K562 (cell line): Measurements from ENCODE around the gene DPAGT1. TPM values are rescaled to one million over a fixed set of nuclear protein-coding genes. Genes with fewer than 3 reads are reported as not detected.

Experiments
- FOXM1 ChIP-seq, 2 experiments: fragments of 450-650 bp in 1 of 2; sonication (generic) in 1 of 2; formaldehyde crosslinking in 1 of 2; IDR thresholded peaks; 2 replicates each; pipeline versions ENCODE4 v1.6.1 to v1.9.0; 2017 to 2022; ENCODE audit warnings: low read depth in 2 of 2, mild to moderate bottlenecking in 2 of 2, missing genetic modification reagents in 1 of 2, moderate library complexity in 1 of 2
- HMG20B ChIP-seq: fragments of 250-450 bp; sonication (Bioruptor Pico); IDR thresholded peaks from 2 replicates; pipeline ENCODE4 v1.5.0; 2021; ENCODE audit warnings: mild to moderate bottlenecking
- NFYB ChIP-seq: IDR thresholded peaks from 2 replicates; pipeline ENCODE4 v1.6.1; 2011; ENCODE audit warnings: mild to moderate bottlenecking, moderate library complexity; ENCODE audit not compliant: insufficient read length; ENCODE audit errors: extremely low read depth
- NR2C2 ChIP-seq, 2 experiments: fragments of 200-800 bp in 1 of 2; sonication (Bioruptor generic) in 1 of 2; sonication (generic) in 1 of 2; formaldehyde crosslinking in 1 of 2; IDR thresholded peaks; 2 replicates each; pipeline versions ENCODE4 v1.6.1 to v1.8.0; 2016 to 2022; ENCODE audit warnings: mild to moderate bottlenecking in 1 of 2, missing compliant biosample characterization in 1 of 2, missing genetic modification characterization in 1 of 2, missing genetic modification reagents in 1 of 2
- RAD21 ChIP-seq, 2 experiments: fragments of 250-450 bp in 1 of 2; fragments of 450-650 bp in 1 of 2; sonication (Bioruptor Pico) in 1 of 2; formaldehyde crosslinking in 1 of 2; IDR thresholded peaks in 1 of 2; conservative IDR thresholded peaks in 1 of 2; 2 replicates each; pipeline versions ENCODE4 v1.4.0 to v1.8.0; 2020 to 2022; ENCODE audit warnings: mild to moderate bottlenecking in 2 of 2, moderate library complexity in 1 of 2
- SRF ChIP-seq, 2 experiments: fragments of 250-450, 450-650 bp in 1 of 2; sonication (Bioruptor Pico) in 1 of 2; sonication (generic) in 1 of 2; formaldehyde crosslinking; IDR thresholded peaks; 2 replicates each; pipeline versions ENCODE4 v1.5.0 to v1.5.1; 2020 to 2022; ENCODE audit warnings: mild to moderate bottlenecking in 1 of 2, missing genetic modification reagents in 1 of 2
- U2AF1 ChIP-seq: fragments of 200-400 bp; formaldehyde crosslinking; optimal IDR thresholded peaks from 2 replicates; pipeline ENCODE3; 2017; ENCODE audit warnings: mild to moderate bottlenecking, low read depth, low read length, moderate library complexity
- ZNF668 ChIP-seq: fragments of 250-450 bp; sonication (Bioruptor Pico); IDR thresholded peaks from 2 replicates; pipeline ENCODE4 v1.8.0; 2022; ENCODE audit warnings: mild to moderate bottlenecking, inconsistent platforms
- polyA plus RNA-seq, 8 experiments: library from polyadenylated mRNA; depleted of rRNA in 4 of 8; stranded (reverse) in 5 of 8; unstranded in 3 of 8; fragments of >200 nt; fragmentation: Nextera tagmentation in 2 of 8; fragmentation: Illumina TruSeq in 1 of 8; extraction: Ambion mirVana in 2 of 8; extraction: Trizol in 1 of 8; gene quantifications; 2 replicates each; pipeline versions ENCODE4 v1.2.1 to v1.2.3, GENCODE V29; 2011 to 2014; ENCODE audit warnings: inconsistent platforms in 1 of 8, missing spikeins in 1 of 8
- total RNA-seq, 7 experiments: library from RNA; depleted of rRNA in 6 of 7; stranded (reverse); fragments of >200 nt in 6 of 7; fragmentation: Illumina TruSeq in 2 of 7; extraction: Trizol in 2 of 7; gene quantifications; 2 replicates each; pipeline versions ENCODE4 v1.2.1 to v1.2.3, GENCODE V29; 2011 to 2021; ENCODE audit warnings: low replicate concordance in 1 of 7
- TF ChIP-seq, protein P1 (sequence below), 2 experiments: fragments of 450-650 bp; formaldehyde crosslinking in 1 of 2; IDR thresholded peaks; 2 replicates each; pipeline versions ENCODE4 v1.4.0 to v1.6.1; 2014 to 2020; ENCODE audit warnings: mild to moderate bottlenecking in 2 of 2, borderline replicate concordance in 1 of 2, low read depth in 1 of 2
- TF ChIP-seq, protein P2 (sequence below): sonication (generic); formaldehyde crosslinking; IDR thresholded peaks from 2 replicates; pipeline ENCODE4 v1.8.1; 2023; ENCODE audit warnings: mild to moderate bottlenecking, missing genetic modification reagents
- TF ChIP-seq, protein P3 (sequence below): fragments of 250-450 bp; sonication (Bioruptor Pico); IDR thresholded peaks from 2 replicates; pipeline ENCODE4 v1.8.0; 2022; ENCODE audit warnings: moderate library complexity, mild to moderate bottlenecking, inconsistent platforms
- TF ChIP-seq, protein P4 (sequence below): fragments of 200-800 bp; sonication (Bioruptor generic); IDR thresholded peaks from 2 replicates; pipeline ENCODE4 v1.6.1; 2017; ENCODE audit warnings: missing genetic modification characterization, missing compliant biosample characterization

Gene DPAGT1
- total and polyA plus RNA-seq, 9 of the 15 experiments (the other 6 are each of a cell fraction or from before 2014, with no cell fraction given): 29.9 to 135 (median 85.0) TPM

DNA sequence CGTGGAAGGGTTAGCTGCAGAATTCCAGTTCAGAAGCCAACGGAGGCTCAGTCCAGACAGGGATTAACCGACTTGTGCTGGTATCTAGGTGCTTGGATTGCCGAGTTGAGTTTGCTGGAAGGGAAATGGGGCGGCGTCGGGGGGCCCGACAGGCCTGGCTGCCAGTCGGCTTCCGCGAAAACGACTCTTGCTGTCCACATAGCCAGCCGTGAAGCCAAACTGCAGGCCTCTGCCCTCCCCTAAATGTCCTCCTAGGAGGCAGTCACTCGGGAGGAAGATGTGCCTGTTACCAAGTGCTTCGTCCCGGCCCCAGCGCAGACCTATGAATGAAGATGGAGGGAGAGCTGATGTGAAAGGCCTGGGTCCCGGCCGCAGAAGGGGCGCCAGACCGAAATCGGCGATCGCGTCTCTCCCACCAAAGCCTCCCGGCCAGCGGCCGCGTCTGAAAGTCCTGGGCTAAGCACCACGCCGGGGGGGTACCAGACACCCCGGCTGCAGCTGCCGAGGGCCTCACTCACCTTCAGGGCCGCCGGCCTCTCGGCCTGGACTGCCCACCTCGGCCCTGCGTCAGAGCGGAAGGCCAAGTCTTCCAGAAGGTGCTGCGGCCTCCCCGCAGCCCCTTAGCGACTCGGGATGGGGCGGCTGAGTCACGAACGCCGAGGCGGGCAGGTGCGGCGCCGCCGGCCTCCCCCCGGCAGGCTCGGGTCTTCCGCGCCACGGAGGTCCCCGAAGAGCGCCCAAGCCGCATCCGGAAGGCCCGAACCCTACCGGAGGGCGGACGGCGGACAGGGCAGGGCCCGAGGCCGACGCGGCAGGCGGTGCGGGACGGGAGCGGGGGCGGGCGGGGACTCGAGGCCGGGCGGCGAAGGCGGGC is 7.5 kb downstream of the DPAGT1 start (continued):
- TF ChIP-seq, protein P1, sequence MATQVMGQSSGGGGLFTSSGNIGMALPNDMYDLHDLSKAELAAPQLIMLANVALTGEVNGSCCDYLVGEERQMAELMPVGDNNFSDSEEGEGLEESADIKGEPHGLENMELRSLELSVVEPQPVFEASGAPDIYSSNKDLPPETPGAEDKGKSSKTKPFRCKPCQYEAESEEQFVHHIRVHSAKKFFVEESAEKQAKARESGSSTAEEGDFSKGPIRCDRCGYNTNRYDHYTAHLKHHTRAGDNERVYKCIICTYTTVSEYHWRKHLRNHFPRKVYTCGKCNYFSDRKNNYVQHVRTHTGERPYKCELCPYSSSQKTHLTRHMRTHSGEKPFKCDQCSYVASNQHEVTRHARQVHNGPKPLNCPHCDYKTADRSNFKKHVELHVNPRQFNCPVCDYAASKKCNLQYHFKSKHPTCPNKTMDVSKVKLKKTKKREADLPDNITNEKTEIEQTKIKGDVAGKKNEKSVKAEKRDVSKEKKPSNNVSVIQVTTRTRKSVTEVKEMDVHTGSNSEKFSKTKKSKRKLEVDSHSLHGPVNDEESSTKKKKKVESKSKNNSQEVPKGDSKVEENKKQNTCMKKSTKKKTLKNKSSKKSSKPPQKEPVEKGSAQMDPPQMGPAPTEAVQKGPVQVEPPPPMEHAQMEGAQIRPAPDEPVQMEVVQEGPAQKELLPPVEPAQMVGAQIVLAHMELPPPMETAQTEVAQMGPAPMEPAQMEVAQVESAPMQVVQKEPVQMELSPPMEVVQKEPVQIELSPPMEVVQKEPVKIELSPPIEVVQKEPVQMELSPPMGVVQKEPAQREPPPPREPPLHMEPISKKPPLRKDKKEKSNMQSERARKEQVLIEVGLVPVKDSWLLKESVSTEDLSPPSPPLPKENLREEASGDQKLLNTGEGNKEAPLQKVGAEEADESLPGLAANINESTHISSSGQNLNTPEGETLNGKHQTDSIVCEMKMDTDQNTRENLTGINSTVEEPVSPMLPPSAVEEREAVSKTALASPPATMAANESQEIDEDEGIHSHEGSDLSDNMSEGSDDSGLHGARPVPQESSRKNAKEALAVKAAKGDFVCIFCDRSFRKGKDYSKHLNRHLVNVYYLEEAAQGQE (IDR thresholded peaks at IDR 0.05; ENCODE audit: borderline replicate concordance): no peak
- TF ChIP-seq, protein P1 (CRISPR knock-in tag; IDR thresholded peaks at IDR 0.05; ENCODE audit: low read depth): no peak
- TF ChIP-seq, protein P2, sequence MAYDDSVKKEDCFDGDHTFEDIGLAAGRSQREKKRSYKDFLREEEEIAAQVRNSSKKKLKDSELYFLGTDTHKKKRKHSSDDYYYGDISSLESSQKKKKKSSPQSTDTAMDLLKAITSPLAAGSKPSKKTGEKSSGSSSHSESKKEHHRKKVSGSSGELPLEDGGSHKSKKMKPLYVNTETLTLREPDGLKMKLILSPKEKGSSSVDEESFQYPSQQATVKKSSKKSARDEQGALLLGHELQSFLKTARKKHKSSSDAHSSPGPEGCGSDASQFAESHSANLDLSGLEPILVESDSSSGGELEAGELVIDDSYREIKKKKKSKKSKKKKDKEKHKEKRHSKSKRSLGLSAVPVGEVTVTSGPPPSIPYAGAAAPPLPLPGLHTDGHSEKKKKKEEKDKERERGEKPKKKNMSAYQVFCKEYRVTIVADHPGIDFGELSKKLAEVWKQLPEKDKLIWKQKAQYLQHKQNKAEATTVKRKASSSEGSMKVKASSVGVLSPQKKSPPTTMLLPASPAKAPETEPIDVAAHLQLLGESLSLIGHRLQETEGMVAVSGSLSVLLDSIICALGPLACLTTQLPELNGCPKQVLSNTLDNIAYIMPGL: no peak
- TF ChIP-seq NFYB (no peak), NR2C2 (CRISPR knock-in tag; IDR thresholded peaks at IDR 0.05) (no peak), NR2C2 (tag; IDR thresholded peaks at IDR 0.05) (no peak), HMG20B (CRISPR knock-in tag) (no peak), ZNF668 (CRISPR knock-in tag) (no peak), FOXM1 (IDR thresholded peaks at IDR 0.05; ENCODE audit: low read depth) (no peak), FOXM1 (CRISPR knock-in tag; IDR thresholded peaks at IDR 0.05; ENCODE audit: low read depth) (no peak), SRF (CRISPR knock-in tag; IDR thresholded peaks at IDR 0.05) (peak in 1 of 2 experiments; percentile 51; a peak in 1 of 4 replicates), RAD21 (CRISPR knock-in tag; conservative IDR thresholded peaks at IDR 0.05 in 1 of 2, IDR thresholded peaks at IDR 0.05 in 1 of 2) (no peak), U2AF1 (peak; percentile 57)
- TF ChIP-seq, protein P3, sequence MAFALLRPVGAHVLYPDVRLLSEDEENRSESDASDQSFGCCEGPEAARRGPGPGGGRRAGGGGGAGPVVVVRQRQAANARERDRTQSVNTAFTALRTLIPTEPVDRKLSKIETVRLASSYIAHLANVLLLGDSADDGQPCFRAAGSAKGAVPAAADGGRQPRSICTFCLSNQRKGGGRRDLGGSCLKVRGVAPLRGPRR (CRISPR knock-in tag): no peak
- TF ChIP-seq, protein P4, sequence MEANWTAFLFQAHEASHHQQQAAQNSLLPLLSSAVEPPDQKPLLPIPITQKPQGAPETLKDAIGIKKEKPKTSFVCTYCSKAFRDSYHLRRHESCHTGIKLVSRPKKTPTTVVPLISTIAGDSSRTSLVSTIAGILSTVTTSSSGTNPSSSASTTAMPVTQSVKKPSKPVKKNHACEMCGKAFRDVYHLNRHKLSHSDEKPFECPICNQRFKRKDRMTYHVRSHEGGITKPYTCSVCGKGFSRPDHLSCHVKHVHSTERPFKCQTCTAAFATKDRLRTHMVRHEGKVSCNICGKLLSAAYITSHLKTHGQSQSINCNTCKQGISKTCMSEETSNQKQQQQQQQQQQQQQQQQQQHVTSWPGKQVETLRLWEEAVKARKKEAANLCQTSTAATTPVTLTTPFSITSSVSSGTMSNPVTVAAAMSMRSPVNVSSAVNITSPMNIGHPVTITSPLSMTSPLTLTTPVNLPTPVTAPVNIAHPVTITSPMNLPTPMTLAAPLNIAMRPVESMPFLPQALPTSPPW: no peak; the same call in 1 of the 2 replicates
